RWPE2 (cell line): ENCODE results near the gene ENPP7.

ENCODE experiments used
- ATAC-seq: fragments of 200-7000 bp; cut with Tn5 transposase; 3 replicates; pipeline ENCODE4 v1.9.1; 2021; ENCODE audit warnings: low read depth
- DNase-seq: peaks from one replicate; pipeline ENCODE4 v3.0.0-alpha.2; 2020; ENCODE audit warnings: low spot score
- H3K27ac ChIP-seq: fragments of 450-650 bp; 2 replicates; pipeline ENCODE4 v1.5.1; 2017; ENCODE audit warnings: mild to moderate bottlenecking; ENCODE audit not compliant: poor library complexity, severe bottlenecking
- H3K27me3 ChIP-seq: fragments of 250-450 bp; sonication (Bioruptor Pico); 2 replicates; pipeline ENCODE4 v1.5.1; 2021; ENCODE audit warnings: mild to moderate bottlenecking, moderate library complexity; ENCODE audit not compliant: insufficient read depth, poor library complexity, severe bottlenecking
- H3K36me3 ChIP-seq: fragments of 250-450 bp; sonication (Bioruptor Pico); 2 replicates; pipeline ENCODE4 v1.5.1; 2020; ENCODE audit warnings: low read depth, mild to moderate bottlenecking, moderate library complexity
- H3K4me1 ChIP-seq: fragments of 250-450 bp; sonication (Bioruptor Pico); 2 replicates; pipeline ENCODE4 v1.5.1; 2021; ENCODE audit warnings: mild to moderate bottlenecking, moderate library complexity; ENCODE audit not compliant: insufficient read depth, poor library complexity, severe bottlenecking
- H3K4me3 ChIP-seq: fragments of 250-450 bp; sonication (Bioruptor Pico); 2 replicates; pipeline ENCODE4 v1.5.1; 2021; ENCODE audit warnings: mild to moderate bottlenecking, moderate library complexity; ENCODE audit not compliant: severe bottlenecking
- H3K9me3 ChIP-seq: fragments of 250-450 bp; sonication (Bioruptor Pico); 2 replicates; pipeline ENCODE4 v1.5.1; 2021; ENCODE audit warnings: mild to moderate bottlenecking, moderate library complexity; ENCODE audit not compliant: severe bottlenecking
- TF ChIP-seq, protein P1 (sequence below): fragments of 450-650 bp; IDR thresholded peaks from one replicate; pipeline ENCODE4 v1.5.1; 2017; ENCODE audit warnings: mild to moderate bottlenecking, moderate library complexity; ENCODE audit not compliant: poor library complexity, severe bottlenecking

ENPP7 gene

DNA sequence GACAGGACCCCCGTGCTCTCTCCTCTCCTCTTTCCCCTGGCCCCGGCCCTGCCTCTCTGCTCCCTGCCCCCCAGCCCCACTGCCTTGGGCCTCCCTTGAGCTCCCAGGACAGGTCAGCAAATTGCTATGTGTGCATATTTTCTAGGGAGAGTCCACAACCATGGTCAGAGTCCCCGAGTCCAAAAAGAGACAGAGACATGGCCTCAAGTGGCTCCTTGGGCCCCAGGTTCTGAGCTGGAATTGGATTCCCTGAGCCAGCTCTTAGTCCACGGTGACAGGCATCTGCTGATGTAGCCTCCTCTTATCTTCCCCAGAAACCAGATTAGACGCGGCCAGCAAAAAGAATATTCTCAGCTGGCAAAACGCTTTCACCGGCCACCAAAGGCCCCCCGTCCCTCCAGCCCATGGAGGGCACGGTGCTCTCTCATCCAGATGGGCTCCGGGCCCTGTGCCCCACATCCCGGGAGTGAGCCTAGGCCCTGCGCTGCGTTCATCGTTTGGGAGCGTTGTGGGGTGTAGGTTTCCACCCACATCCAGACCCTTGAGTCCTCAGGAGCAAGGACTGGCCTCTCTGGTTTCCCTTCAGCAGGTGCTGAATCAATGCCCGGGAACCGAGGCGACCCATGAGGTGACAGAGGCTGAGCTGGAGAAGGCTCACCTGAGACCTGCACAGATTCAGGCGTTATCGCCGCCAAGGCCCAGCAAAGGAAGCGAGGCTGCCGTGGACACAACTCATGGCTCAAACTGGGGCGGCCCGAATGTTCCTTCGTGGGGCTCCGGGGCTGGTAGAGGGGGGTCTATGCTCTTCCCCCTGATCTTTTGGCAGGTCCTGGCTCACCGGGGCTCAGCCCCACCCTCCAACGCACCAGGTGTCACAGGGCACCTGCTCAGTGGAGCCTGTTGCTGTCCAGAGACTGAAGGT lies 16.3 kb upstream of the ENPP7 start:
- peaks cover 3% of the 10 kb centered on the region for H3K4me1 ChIP-seq
- no peaks in the 10 kb centered on the region for H3K27me3 ChIP-seq
- no peak for DNase-seq
- no peak for ATAC-seq
- H3K36me3 ChIP-seq, result no peaks in the 10 kb centered on the region
- TF ChIP-seq, protein P1, sequence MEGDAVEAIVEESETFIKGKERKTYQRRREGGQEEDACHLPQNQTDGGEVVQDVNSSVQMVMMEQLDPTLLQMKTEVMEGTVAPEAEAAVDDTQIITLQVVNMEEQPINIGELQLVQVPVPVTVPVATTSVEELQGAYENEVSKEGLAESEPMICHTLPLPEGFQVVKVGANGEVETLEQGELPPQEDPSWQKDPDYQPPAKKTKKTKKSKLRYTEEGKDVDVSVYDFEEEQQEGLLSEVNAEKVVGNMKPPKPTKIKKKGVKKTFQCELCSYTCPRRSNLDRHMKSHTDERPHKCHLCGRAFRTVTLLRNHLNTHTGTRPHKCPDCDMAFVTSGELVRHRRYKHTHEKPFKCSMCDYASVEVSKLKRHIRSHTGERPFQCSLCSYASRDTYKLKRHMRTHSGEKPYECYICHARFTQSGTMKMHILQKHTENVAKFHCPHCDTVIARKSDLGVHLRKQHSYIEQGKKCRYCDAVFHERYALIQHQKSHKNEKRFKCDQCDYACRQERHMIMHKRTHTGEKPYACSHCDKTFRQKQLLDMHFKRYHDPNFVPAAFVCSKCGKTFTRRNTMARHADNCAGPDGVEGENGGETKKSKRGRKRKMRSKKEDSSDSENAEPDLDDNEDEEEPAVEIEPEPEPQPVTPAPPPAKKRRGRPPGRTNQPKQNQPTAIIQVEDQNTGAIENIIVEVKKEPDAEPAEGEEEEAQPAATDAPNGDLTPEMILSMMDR, result no peak
- H3K27ac ChIP-seq, result no peak overlapping the region
- no peak overlapping the region for H3K4me3 ChIP-seq
- no peaks in the 10 kb centered on the region for H3K9me3 ChIP-seq

DNA sequence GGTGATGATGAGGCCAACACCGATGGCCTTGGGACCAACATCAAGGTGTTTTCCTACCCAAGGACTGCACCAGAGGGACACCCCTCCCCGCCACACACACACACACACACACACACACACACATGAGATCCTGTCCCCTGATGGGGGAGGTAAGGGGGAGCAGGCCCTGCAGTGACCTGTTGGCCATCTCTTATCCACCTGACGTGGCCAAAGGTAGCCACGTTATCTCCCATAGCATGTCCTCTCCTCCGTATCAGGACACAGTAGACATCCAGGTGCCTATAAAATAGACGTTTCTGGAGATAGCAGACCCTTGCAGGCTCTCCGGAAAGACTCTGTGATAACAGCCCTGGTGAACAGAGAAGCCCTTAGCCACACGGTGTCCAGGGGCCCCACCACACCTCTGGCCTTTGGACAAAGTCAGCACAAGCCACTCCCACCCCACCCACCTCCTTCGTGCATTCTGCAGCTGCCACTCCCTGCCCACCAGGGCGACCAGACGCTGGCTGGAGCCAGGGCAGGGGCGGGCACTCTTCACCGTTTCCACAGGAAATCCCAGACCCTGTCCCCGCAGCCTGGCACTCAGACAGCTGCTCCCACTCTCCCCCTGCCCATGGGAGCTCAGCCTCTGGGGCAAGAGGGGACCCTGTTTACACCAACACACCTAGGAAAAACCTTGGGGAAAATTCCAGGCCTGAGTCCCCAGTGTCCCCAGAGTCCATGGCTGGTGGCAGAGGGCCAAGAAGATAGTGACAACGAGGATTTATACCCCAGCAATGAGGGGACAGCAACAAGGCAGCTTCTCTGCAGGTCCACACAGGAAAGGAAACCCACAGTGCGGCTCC lies 15.4 kb upstream of the ENPP7 start:
- DNase-seq, result no peak
- TF ChIP-seq, protein P1, result no peak
- no peak overlapping the region for H3K27ac ChIP-seq
- no peaks in the 10 kb centered on the region for H3K9me3 ChIP-seq
- H3K36me3 ChIP-seq, result no peaks in the 10 kb centered on the region
- no peaks in the 10 kb centered on the region for H3K27me3 ChIP-seq
- ATAC-seq, result no peak
- H3K4me1 ChIP-seq, result peaks cover 3% of the 10 kb centered on the region
- H3K4me3 ChIP-seq, result no peak overlapping the region

DNA sequence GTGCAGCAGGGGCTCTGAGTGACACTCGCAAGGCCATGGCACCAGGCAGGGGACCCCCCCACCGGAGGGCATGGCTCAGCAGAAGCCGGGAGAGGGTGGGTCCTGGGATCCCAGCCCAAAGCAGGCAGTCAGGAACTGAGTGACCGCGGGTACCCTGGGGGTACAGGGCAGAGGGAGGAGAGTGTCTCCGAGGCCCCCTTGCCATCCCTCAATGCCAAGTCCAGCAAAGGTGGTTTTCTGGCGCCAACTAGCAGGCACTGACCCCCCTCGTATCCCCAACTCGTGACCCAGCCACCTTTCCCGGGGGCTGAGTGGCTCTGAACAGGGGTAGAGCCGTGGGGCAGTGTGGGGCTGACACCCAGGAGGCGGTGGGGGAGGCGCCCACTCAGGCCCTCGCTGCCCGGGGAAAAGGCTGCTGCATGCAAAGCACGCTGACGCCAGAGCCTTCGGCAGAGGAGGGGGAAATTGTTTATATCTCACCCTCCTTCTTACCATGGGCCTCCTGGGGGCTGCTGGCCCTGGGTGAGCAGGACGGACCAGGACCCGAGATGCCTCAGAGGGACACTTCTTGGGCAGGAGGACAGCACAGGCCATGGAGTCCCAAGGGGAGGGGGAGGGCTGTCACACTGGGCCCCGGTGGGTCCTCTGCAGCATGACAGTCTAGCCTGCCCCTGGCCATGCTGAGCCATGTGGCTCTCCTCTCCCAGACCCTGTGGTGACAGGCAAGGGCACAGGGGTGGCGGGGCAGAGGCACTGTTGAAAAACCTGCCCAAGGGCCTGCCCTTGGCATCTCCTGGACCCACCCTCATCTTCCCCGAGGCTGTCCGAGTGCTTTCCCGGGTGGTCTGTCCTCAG lies 14.6 kb upstream of the ENPP7 start:
- Histone ChIP-seq H3K4me3 (no peak overlapping the region), H3K9me3 (no peaks in the 10 kb centered on the region), H3K36me3 (no peaks in the 10 kb centered on the region), H3K27ac (no peak overlapping the region), H3K27me3 (no peaks in the 10 kb centered on the region), H3K4me1 (peaks cover 3% of the 10 kb centered on the region)
- TF ChIP-seq, protein P1, result no peak
- ATAC-seq, result no peak
- DNase-seq, result no peak

DNA sequence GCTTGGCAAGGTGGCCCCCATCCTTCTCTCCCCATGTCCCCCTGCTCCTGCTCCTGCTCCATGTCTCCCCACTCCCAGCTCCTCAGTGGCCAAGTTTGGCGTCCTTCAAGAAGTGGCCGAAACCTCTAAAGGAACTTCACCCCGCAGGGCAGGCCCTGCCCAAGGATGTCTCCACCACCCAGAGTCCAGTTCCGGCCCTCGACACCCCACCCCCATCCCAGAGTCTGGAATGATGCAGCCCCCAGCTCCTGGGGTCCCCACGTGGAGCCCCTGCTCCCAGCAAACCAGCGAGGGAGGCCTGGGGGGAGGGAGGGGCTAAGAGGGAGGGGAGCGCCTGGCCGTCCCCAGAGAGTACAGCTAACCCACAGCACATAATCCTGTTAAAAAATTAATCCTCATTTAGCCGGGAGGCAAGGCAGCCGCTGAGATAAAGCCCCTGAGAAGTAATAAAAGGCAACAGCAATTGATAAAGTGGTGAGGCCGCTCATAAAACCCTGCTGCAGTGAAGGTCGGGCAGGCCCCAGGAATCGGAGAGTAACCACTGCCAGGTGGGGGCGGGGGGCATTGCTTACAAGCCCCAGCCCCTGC lies 9.9 kb upstream of the ENPP7 start:
- DNase-seq (no peak), ATAC-seq (no peak)
- no peak overlapping the region for H3K27ac ChIP-seq
- H3K36me3 ChIP-seq, result no peaks in the 10 kb centered on the region
- H3K4me1 ChIP-seq, result peaks cover 3% of the 10 kb centered on the region
- no peaks in the 10 kb centered on the region for H3K9me3 ChIP-seq
- no peaks in the 10 kb centered on the region for H3K27me3 ChIP-seq
- TF ChIP-seq, protein P1, result no peak
- H3K4me3 ChIP-seq, result no peak overlapping the region
